SK-N-SH treated with all-trans-retinoic acid at 6 μM for 48 hours (cell line): ENCODE measurements around the gene AOPEP.

ENCODE experiments used
- ARNTL ChIP-seq: fragments of 450-650 bp; formaldehyde crosslinking; IDR thresholded peaks from 2 replicates; pipeline ENCODE4 v1.5.0; 2020; ENCODE audit warnings: low read depth, mild to moderate bottlenecking, moderate library complexity, borderline replicate concordance
- GLIS3 ChIP-seq: fragments of 250-450 bp; sonication (Bioruptor Pico); IDR thresholded peaks from 2 replicates; pipeline ENCODE4 v1.5.0; 2020; ENCODE audit warnings: mild to moderate bottlenecking, moderate library complexity
- ISL1 ChIP-seq: fragments of 250-450 bp; sonication (Bioruptor Pico); IDR thresholded peaks from 2 replicates; pipeline ENCODE4 v2.1.2; 2022; ENCODE audit warnings: mild to moderate bottlenecking, moderate library complexity
- PATZ1 ChIP-seq: fragments of 250-450 bp; sonication (Bioruptor Pico); IDR thresholded peaks from 2 replicates; pipeline ENCODE4 v1.8.0; 2020; ENCODE audit warnings: mild to moderate bottlenecking, moderate library complexity, borderline replicate concordance
- POU6F1 ChIP-seq: fragments of 250-450 bp; sonication (Bioruptor Pico); IDR thresholded peaks from 2 replicates; pipeline ENCODE4 v1.8.0; 2021; ENCODE audit warnings: low read depth, mild to moderate bottlenecking, moderate library complexity, borderline replicate concordance
- RARB ChIP-seq: fragments of 250-450 bp; sonication (Bioruptor Pico); IDR thresholded peaks from 2 replicates; pipeline ENCODE4 v1.8.0; 2021; ENCODE audit warnings: mild to moderate bottlenecking, moderate library complexity
- SNAI2 ChIP-seq: fragments of 250-450 bp; sonication (Bioruptor Pico); IDR thresholded peaks from 2 replicates; pipeline ENCODE4 v1.5.0; 2020; ENCODE audit warnings: mild to moderate bottlenecking, moderate library complexity
- ZFP3 ChIP-seq: fragments of 250-450 bp; sonication (Bioruptor Pico); IDR thresholded peaks from 2 replicates; pipeline ENCODE4 v1.5.0; 2020; ENCODE audit warnings: mild to moderate bottlenecking, moderate library complexity
- ZFP30 ChIP-seq: fragments of 450-650 bp; formaldehyde crosslinking; IDR thresholded peaks from 2 replicates; pipeline ENCODE4 v1.5.0; 2022; ENCODE audit warnings: mild to moderate bottlenecking, moderate library complexity
- ZNF8 ChIP-seq: fragments of 450-650 bp; formaldehyde crosslinking; IDR thresholded peaks from 2 replicates; pipeline ENCODE4 v1.5.0; 2020; ENCODE audit warnings: mild to moderate bottlenecking, moderate library complexity

GRCh38 chr9:95043826-95044225 lies 317.3 kb downstream of the AOPEP start:
- no peak for TF ChIP-seq ZFP30
- no peak for TF ChIP-seq SNAI2 (CRISPR knock-in tag)
- TF ChIP-seq RARB, result no peak
- TF ChIP-seq POU6F1, result no peak
- no peak for TF ChIP-seq GLIS3 (CRISPR knock-in tag)
- no peak for TF ChIP-seq ZNF8 (CRISPR knock-in tag)
- no peak for TF ChIP-seq ZFP3 (CRISPR knock-in tag)
- no peak for TF ChIP-seq ISL1 (CRISPR knock-in tag)
- no peak for TF ChIP-seq PATZ1
- TF ChIP-seq ARNTL (CRISPR knock-in tag), result no peak
